ENCODE measurements around the gene LYRM9. TPM values are rescaled to one million over a fixed set of nuclear protein-coding genes. Genes with fewer than 3 reads are reported as not detected.
"Not testable (repeated sequence)": the region's sequence is repeated elsewhere in the genome, so short reads cannot be mapped to it uniquely, and the experiment has no call there.

The LYRM9 gene
- total and polyA plus RNA-seq, 2 donors from 2014 or later = 21.7 to 29.1 TPM

- no peak for DNase-seq
- H3K4me3 ChIP-seq (ENCODE audit: low read length in 3 of 3) = no peak overlapping the region
- intact Hi-C loops (cut with DNase I) = no loop called here
- no peak overlapping the region for H3K27ac ChIP-seq (ENCODE audit: low read depth in 2 of 2, low read length in 2 of 2)
- H3K27me3 ChIP-seq (ENCODE audit: control insufficient read depth, insufficient read depth, low read length) = no peaks in the 10 kb centered on the region
- no peak for FAIRE-seq
- no peaks in the 10 kb centered on the region for H3K36me3 ChIP-seq (ENCODE audit: control insufficient read depth in 2 of 3, insufficient read depth in 3 of 3, low read length in 3 of 3)
- H3K9ac ChIP-seq (ENCODE audit: low read length in 3 of 3) = peak overlapping the region in 1 of 3 donors; percentile 79
- H3K9me3 ChIP-seq (ENCODE audit: control insufficient read depth in 2 of 3, insufficient read depth in 1 of 3, low read length in 3 of 3) = no peaks in the 10 kb centered on the region
- no peak for TF ChIP-seq CTCF (IDR thresholded peaks at IDR 0.05; ENCODE audit: borderline replicate concordance, extremely low read depth, insufficient read depth)
- H3K4me1 ChIP-seq (ENCODE audit: control insufficient read depth in 2 of 3, insufficient read depth in 2 of 3, low read depth in 1 of 3, low read length in 3 of 3) = peaks cover 8 to 38% (median 16%) of the 10 kb centered on the region in 3 donors
Measured at GRCh38 chr17:27891841-27892240, 1.3 kb downstream of the LYRM9 start.

GRCh38 chr17:27889711-27890251, 3.4 kb downstream of the LYRM9 start:
- Histone ChIP-seq H3K27me3 (ENCODE audit: control insufficient read depth, insufficient read depth, low read length) (no peaks in the 10 kb centered on the region), H3K9me3 (ENCODE audit: control insufficient read depth in 2 of 3, insufficient read depth in 1 of 3, low read length in 3 of 3) (no peaks in the 10 kb centered on the region), H3K36me3 (ENCODE audit: control insufficient read depth in 2 of 3, insufficient read depth in 3 of 3, low read length in 3 of 3) (no peaks in the 10 kb centered on the region), H3K9ac (ENCODE audit: low read length in 3 of 3) (no peak overlapping the region), H3K27ac (ENCODE audit: low read depth in 2 of 2, low read length in 2 of 2) (peak overlapping the region; percentile 71), H3K4me1 (ENCODE audit: control insufficient read depth in 2 of 3, insufficient read depth in 2 of 3, low read depth in 1 of 3, low read length in 3 of 3) (peaks cover 5 to 38% (median 15%) of the 10 kb centered on the region in 3 donors), H3K4me3 (ENCODE audit: low read length in 3 of 3) (no peak overlapping the region)
- intact Hi-C loops (cut with DNase I) = no loop called here
- DNase-seq (no peak), FAIRE-seq (no peak)
- no peak for TF ChIP-seq CTCF (IDR thresholded peaks at IDR 0.05; ENCODE audit: borderline replicate concordance, extremely low read depth, insufficient read depth)

GRCh38 chr17:27888945-27889344, 4.2 kb downstream of the LYRM9 start:
- H3K27me3 ChIP-seq (ENCODE audit: control insufficient read depth, insufficient read depth, low read length) = no peaks in the 10 kb centered on the region
- FAIRE-seq (no peak), DNase-seq (peak; percentile 63 to 85 (median 76))
- H3K4me3 ChIP-seq (ENCODE audit: low read length in 3 of 3) = no peak overlapping the region
- peaks cover 5 to 38% (median 15%) of the 10 kb centered on the region in 3 donors for H3K4me1 ChIP-seq (ENCODE audit: control insufficient read depth in 2 of 3, insufficient read depth in 2 of 3, low read depth in 1 of 3, low read length in 3 of 3)
- H3K27ac ChIP-seq (ENCODE audit: low read depth in 2 of 2, low read length in 2 of 2) = peak overlapping the region; percentile 71
- no peak for TF ChIP-seq CTCF (IDR thresholded peaks at IDR 0.05; ENCODE audit: borderline replicate concordance, extremely low read depth, insufficient read depth)
- H3K36me3 ChIP-seq (ENCODE audit: control insufficient read depth in 2 of 3, insufficient read depth in 3 of 3, low read length in 3 of 3) = no peaks in the 10 kb centered on the region
- peak overlapping the region in 1 of 3 donors; percentile 0 for H3K9ac ChIP-seq (ENCODE audit: low read length in 3 of 3)
- H3K9me3 ChIP-seq (ENCODE audit: control insufficient read depth in 2 of 3, insufficient read depth in 1 of 3, low read length in 3 of 3) = no peaks in the 10 kb centered on the region
- intact Hi-C loops (cut with DNase I) = no loop called here

GRCh38 chr17:27888067-27888466, 5.1 kb downstream of the LYRM9 start:
- Histone ChIP-seq H3K9ac (ENCODE audit: low read length in 3 of 3) (peak overlapping the region in 1 of 3 donors; percentile 0), H3K27me3 (ENCODE audit: control insufficient read depth, insufficient read depth, low read length) (no peaks in the 10 kb centered on the region), H3K36me3 (ENCODE audit: control insufficient read depth in 2 of 3, insufficient read depth in 3 of 3, low read length in 3 of 3) (no peaks in the 10 kb centered on the region), H3K4me3 (ENCODE audit: low read length in 3 of 3) (no peak overlapping the region), H3K4me1 (ENCODE audit: control insufficient read depth in 2 of 3, insufficient read depth in 2 of 3, low read depth in 1 of 3, low read length in 3 of 3) (peaks cover 5 to 38% (median 15%) of the 10 kb centered on the region in 3 donors), H3K9me3 (ENCODE audit: control insufficient read depth in 2 of 3, insufficient read depth in 1 of 3, low read length in 3 of 3) (no peaks in the 10 kb centered on the region), H3K27ac (ENCODE audit: low read depth in 2 of 2, low read length in 2 of 2) (peak overlapping the region; percentile 57 to 71)
- intact Hi-C loops (cut with DNase I) = no loop called here
- no peak for FAIRE-seq
- no peak for TF ChIP-seq CTCF (IDR thresholded peaks at IDR 0.05; ENCODE audit: borderline replicate concordance, extremely low read depth, insufficient read depth)
- no peak for DNase-seq

DNA sequence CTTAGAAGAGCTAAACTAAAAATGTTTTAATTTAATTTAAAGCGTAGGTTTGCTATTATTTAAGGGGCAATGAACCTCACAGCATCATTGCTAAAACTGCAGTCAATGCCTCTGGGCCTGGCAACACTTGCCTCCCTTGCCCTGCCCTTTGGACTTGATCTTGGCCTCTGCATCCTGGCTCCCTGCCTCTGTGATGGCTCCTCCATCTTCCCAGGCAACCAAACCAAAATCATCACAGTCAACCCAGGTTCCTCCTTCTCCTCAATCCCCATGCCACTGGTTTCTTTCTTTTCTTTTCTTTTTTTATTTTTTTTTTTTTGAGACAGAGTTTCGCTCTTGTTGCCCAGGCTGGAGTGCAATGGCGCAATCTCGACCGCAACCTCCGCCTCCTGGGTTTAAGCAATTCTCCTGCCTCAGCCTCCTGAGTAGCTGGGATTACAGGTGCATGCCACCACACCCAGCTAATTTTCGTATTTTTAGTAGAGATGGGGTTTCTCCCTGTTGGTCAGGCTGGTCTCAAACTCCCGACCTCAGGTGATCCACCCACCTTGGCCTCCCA, 6.7 kb downstream of the LYRM9 start:
- H3K27ac ChIP-seq (ENCODE audit: low read depth in 2 of 2, low read length in 2 of 2); DNase-seq; FAIRE-seq; H3K9ac ChIP-seq (ENCODE audit: low read length in 3 of 3); intact Hi-C loops (cut with DNase I); H3K9me3 ChIP-seq (ENCODE audit: control insufficient read depth in 2 of 3, insufficient read depth in 1 of 3, low read length in 3 of 3); H3K36me3 ChIP-seq (ENCODE audit: control insufficient read depth in 2 of 3, insufficient read depth in 3 of 3, low read length in 3 of 3); H3K4me3 ChIP-seq (ENCODE audit: low read length in 3 of 3); H3K27me3 ChIP-seq (ENCODE audit: control insufficient read depth, insufficient read depth, low read length): not testable (repeated sequence)
- H3K4me1 ChIP-seq (ENCODE audit: control insufficient read depth in 2 of 3, insufficient read depth in 2 of 3, low read depth in 1 of 3, low read length in 3 of 3) = peaks cover 0 to 28% (median 14%) of the 10 kb centered on the region in 3 donors
